PC-9 (cell line): ENCODE measurements around the gene WRNIP1. TPM values are rescaled to one million over a fixed set of nuclear protein-coding genes. Genes with fewer than 3 reads are reported as not detected.

Source experiments
- BruUV-seq: library from RNA; stranded (reverse); fragments of 400-500 nt; replicated peaks from 2 replicates; lab custom pipeline; 2021; lab: Mats Ljungman, UMichigan
- CTCF ChIA-PET: fragments of 300-600 bp; sonication (Branson Sonifier 250); formaldehyde crosslinking; loops from one replicate; lab custom pipeline; 2022; ENCODE audit warnings: antibody characterized with exemption; lab: Charles Lee
- POLR2A ChIA-PET: fragments of 300-600 bp; sonication (Branson Sonifier 250); formaldehyde crosslinking; loops from one replicate; lab custom pipeline; 2022; ENCODE audit warnings: antibody characterized with exemption; ENCODE audit not compliant: unreplicated experiment; lab: Charles Lee
- DNase-seq, 2 experiments: peaks; one replicate each; pipeline versions ENCODE4 v3.0.0 to v3.0.0-alpha.2; 2015 to 2022; ENCODE audit warnings: mixed read lengths in 1 of 2
- H2AFZ ChIP-seq: fragments of 200-600 bp; sonication (generic); 2 replicates; pipeline ENCODE4 v1.8.1; 2017; ENCODE audit warnings: antibody characterized with exemption
- H3F3A ChIP-seq: fragments of 200-600 bp; sonication (generic); 2 replicates; pipeline ENCODE4 v1.8.1; 2017; ENCODE audit warnings: antibody characterized with exemption, mild to moderate bottlenecking, low read depth; ENCODE audit not compliant: insufficient read depth
- H3K27ac ChIP-seq: fragments of 200-600 bp; sonication (generic); 2 replicates; pipeline ENCODE4 v1.6.1; 2016; ENCODE audit warnings: mixed run types
- H3K27me3 ChIP-seq: fragments of 200-600 bp; sonication (generic); 2 replicates; pipeline ENCODE4 v1.6.1; 2016; ENCODE audit warnings: low read depth, mixed run types; ENCODE audit not compliant: insufficient read depth
- H3K36me3 ChIP-seq: fragments of 200-600 bp; sonication (generic); 2 replicates; pipeline ENCODE4 v1.6.1; 2016; ENCODE audit warnings: low read depth, mixed run types
- H3K4me1 ChIP-seq: fragments of 200-600 bp; sonication (generic); replicated peaks from 2 replicates; pipeline ENCODE4 v1.6.1; 2016; ENCODE audit warnings: mixed run types; ENCODE audit not compliant: insufficient read depth
- H3K4me2 ChIP-seq: fragments of 200-600 bp; sonication (generic); 2 replicates; pipeline ENCODE4 v1.6.1; 2017; ENCODE audit warnings: mixed run types
- H3K4me3 ChIP-seq: fragments of 200-600 bp; sonication (generic); 2 replicates; pipeline ENCODE4 v1.6.1; 2016; ENCODE audit warnings: mixed run types
- H3K79me2 ChIP-seq: fragments of 200-600 bp; sonication (generic); 2 replicates; pipeline ENCODE4 v1.6.1; 2017; ENCODE audit warnings: low read depth, mixed run types
- H3K9me2 ChIP-seq: fragments of 200-600 bp; sonication (generic); 2 replicates; pipeline ENCODE4 v1.8.1; 2017; ENCODE audit warnings: mild to moderate bottlenecking; ENCODE audit not compliant: insufficient read depth
- H3K9me3 ChIP-seq: fragments of 200-600 bp; sonication (generic); 2 replicates; pipeline ENCODE4 v1.8.1; 2016; ENCODE audit warnings: low read depth; ENCODE audit not compliant: insufficient read depth
- H4K20me1 ChIP-seq: fragments of 200-600 bp; sonication (generic); 2 replicates; pipeline ENCODE4 v1.8.1; 2017; ENCODE audit not compliant: insufficient read depth
- CTCF ChIP-seq: fragments of 200-600 bp; sonication (generic); conservative IDR thresholded peaks from 2 replicates; pipeline ENCODE4 v1.6.1; 2017; ENCODE audit warnings: mixed run types, antibody characterized with exemption, mild to moderate bottlenecking, moderate library complexity
- EZH2 ChIP-seq: fragments of 200-600 bp; sonication (generic); IDR thresholded peaks from 2 replicates; pipeline ENCODE4 v1.8.0; 2017; ENCODE audit warnings: antibody characterized with exemption, low read depth
- intact Hi-C: fragments of 100-400 bp; cut with micrococcal nuclease; formaldehyde crosslinking; loops from one replicate; pipeline ENCODE4 v1.10.0; 2022; ENCODE audit not compliant: unreplicated experiment
- total RNA-seq: library from RNA; stranded (reverse); gene quantifications from 2 replicates; pipeline ENCODE4 v1.2.3, GENCODE V29; 2021

WRNIP1 gene
- total RNA-seq, 1 experiment from 2014 or later, result 61.4 TPM

- ChIA-PET CTCF (interaction anchor here (0.5 to 0.9 kb wide), 4 partner anchors 13 to 1732 kb away, joined by 3 to 18 read pairs (median 3); no protein-coding TSS in a partner anchor), POLR2A (no interaction called here)
- Histone ChIP-seq H3K79me2 (no peaks in the 10 kb centered on the region), H4K20me1 (no peaks in the 10 kb centered on the region), H3K4me2 (no peak within 1 kb of the TSS), H3F3A (no peaks in the 10 kb centered on the region), H3K27me3 (no peaks in the 10 kb centered on the region), H2AFZ (no peak within 1 kb of the TSS), H3K9me3 (no peaks in the 10 kb centered on the region), H3K4me1 (no peaks in the 10 kb centered on the region), H3K27ac (no peak within 1 kb of the TSS), H3K36me3 (no peaks in the 10 kb centered on the region), H3K4me3 (no peak within 1 kb of the TSS), H3K9me2 (no peaks in the 10 kb centered on the region)
- TF ChIP-seq EZH2 (no peak), CTCF (no peak)
- BruUV-seq, result no TSS peak
- intact Hi-C loops, result no loop called here
- no peak for DNase-seq
Measured at GRCh38 chr6:2750832-2751231, 14.4 kb upstream of the WRNIP1 start, which contains the start of gene MYLK4. Gene MYLK4, minus strand, starts transcription at chr6:2750922. Its CDS starts 1,628 bp downstream, at chr6:2749294.

- ChIA-PET POLR2A (no interaction called here), CTCF (interaction anchor here (0.7 kb wide), 1 partner anchor 543 kb away, joined by 3 read pairs; no protein-coding TSS in a partner anchor)
- intact Hi-C loops, result no loop called here
- H3K4me3 ChIP-seq, result no peak overlapping the region
- no peak overlapping the region for H3K4me2 ChIP-seq
- H3K9me3 ChIP-seq, result no peaks in the 10 kb centered on the region
- H3K27ac ChIP-seq, result no peak overlapping the region
- H3F3A ChIP-seq, result no peaks in the 10 kb centered on the region
- TF ChIP-seq EZH2, result no peak
- no peak for TF ChIP-seq CTCF
- no peaks in the 10 kb centered on the region for H3K36me3 ChIP-seq
- H3K9me2 ChIP-seq, result no peaks in the 10 kb centered on the region
- H4K20me1 ChIP-seq, result no peaks in the 10 kb centered on the region
- H3K27me3 ChIP-seq, result no peaks in the 10 kb centered on the region
- H3K4me1 ChIP-seq, result no peaks in the 10 kb centered on the region
- H3K79me2 ChIP-seq, result no peaks in the 10 kb centered on the region
- DNase-seq, result no peak
- BruUV-seq, result no TSS peak
- no peak overlapping the region for H2AFZ ChIP-seq
Measured at GRCh38 chr6:2751871-2752270, 13.3 kb upstream of the WRNIP1 start.

GRCh38 chr6:2752477-2753109, 12.6 kb upstream of the WRNIP1 start:
- Histone ChIP-seq H3K36me3 (no peaks in the 10 kb centered on the region), H3K4me3 (no peak overlapping the region), H3K9me2 (no peaks in the 10 kb centered on the region), H3F3A (no peaks in the 10 kb centered on the region), H3K4me1 (no peaks in the 10 kb centered on the region), H3K79me2 (no peaks in the 10 kb centered on the region), H3K4me2 (no peak overlapping the region), H4K20me1 (no peaks in the 10 kb centered on the region), H3K9me3 (no peaks in the 10 kb centered on the region), H3K27me3 (no peaks in the 10 kb centered on the region), H3K27ac (no peak overlapping the region), H2AFZ (no peak overlapping the region)
- TF ChIP-seq CTCF (no peak), EZH2 (no peak)
- BruUV-seq, result no TSS peak
- CTCF ChIA-PET, result no interaction called here
- DNase-seq, result no peak
- POLR2A ChIA-PET, result no interaction called here
- intact Hi-C loops, result no loop called here
